HG03575 (cell line): ENCODE results near the gene NANOS3.
"Not testable (repeated sequence)": the region's sequence is repeated elsewhere in the genome, so short reads cannot be mapped to it uniquely, and the experiment has no call there.

Source experiments
- ATAC-seq: cut with Tn5 transposase; IDR thresholded peaks from one replicate; pipeline ENCODE4 v1.9.1; 2021; ENCODE audit not compliant: unreplicated experiment, insufficient number of reproducible peaks, low FRiP score; ENCODE audit errors: extremely low read depth

The NANOS3 gene

GRCh38 chr19:13842291-13843103 is 34.4 kb upstream of the NANOS3 start:
- no peak for ATAC-seq

GRCh38 chr19:13843104-13843921 is 33.6 kb upstream of the NANOS3 start:
- no peak for ATAC-seq

- no peak for ATAC-seq
These were observed 32.8 kb upstream of the NANOS3 start for GRCh38 chr19:13844130-13844631.

- no peak for ATAC-seq
These were observed 30.2 kb upstream of the NANOS3 start for GRCh38 chr19:13846557-13847406.

DNA sequence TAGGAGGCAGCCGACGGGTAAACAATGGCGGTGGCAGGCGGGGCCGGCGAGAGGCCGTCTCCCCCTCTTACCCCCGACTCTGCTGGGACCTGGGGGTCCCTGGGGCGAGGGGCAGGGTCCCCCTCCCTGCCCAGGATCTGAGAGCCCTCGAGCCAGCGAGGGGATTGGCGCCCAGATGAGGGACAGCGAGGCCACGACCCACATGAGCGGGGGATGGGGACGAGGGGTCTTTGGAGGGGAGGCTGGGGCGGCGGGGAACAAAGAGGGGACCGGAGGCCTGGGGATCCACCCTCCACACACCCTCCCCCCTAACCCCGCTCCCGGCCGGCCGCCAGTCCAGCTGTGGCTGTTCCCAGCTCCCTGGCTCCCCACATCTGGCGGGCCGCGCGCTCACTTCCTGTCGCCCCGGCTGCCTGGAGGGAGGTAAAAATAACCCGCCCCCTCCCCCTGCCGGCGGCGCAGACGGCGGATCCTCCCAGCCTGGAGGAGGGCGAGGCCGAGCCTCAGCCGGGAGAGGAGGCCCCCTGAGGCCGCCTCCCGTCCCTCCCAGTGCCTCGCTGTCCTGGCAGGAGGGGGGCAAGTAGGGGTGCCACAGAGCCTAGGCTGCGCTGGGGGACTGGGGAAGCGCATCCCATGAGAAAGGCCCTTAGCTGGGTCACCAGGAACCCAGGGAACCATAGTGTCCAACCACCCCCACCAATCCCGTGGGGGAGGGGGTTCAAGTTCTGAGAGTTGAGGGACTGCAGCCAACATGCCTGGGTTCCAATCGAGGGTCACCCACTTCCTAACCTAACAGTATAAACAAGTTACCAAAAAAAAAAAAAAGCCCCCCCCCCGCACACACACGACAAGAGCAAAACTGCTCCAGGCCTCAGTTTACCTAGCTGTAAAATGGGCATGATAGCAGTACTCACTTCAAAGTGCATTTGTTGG is 29.3 kb upstream of the NANOS3 start:
- no peak for ATAC-seq

GRCh38 chr19:13848340-13848677 is 28.6 kb upstream of the NANOS3 start:
- ATAC-seq = no peak

GRCh38 chr19:13848798-13849676 is 27.9 kb upstream of the NANOS3 start:
- ATAC-seq = no peak

GRCh38 chr19:13849991-13850909 is 26.7 kb upstream of the NANOS3 start:
- ATAC-seq = no peak

GRCh38 chr19:13850910-13851733 is 25.8 kb upstream of the NANOS3 start:
- no peak for ATAC-seq

DNA sequence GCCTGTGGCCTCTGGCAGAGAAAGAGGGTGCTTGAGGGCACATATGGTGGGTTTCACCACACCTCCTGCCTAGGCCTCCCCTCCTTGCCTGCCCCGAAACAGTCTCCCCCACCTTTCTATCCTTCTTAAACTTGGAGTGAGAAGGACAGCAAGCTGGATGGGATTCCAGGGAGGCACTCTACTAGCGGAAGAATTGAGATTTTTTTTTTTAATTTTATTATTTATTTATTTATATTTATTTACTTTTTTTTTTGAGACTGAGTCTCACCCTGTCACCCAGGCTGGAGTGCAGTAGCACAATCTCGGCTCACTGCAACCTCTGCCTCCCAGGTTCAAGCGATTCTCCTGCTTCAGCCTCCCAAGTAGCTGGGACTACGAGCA is 25.2 kb upstream of the NANOS3 start:
- not testable (repeated sequence) for ATAC-seq

DNA sequence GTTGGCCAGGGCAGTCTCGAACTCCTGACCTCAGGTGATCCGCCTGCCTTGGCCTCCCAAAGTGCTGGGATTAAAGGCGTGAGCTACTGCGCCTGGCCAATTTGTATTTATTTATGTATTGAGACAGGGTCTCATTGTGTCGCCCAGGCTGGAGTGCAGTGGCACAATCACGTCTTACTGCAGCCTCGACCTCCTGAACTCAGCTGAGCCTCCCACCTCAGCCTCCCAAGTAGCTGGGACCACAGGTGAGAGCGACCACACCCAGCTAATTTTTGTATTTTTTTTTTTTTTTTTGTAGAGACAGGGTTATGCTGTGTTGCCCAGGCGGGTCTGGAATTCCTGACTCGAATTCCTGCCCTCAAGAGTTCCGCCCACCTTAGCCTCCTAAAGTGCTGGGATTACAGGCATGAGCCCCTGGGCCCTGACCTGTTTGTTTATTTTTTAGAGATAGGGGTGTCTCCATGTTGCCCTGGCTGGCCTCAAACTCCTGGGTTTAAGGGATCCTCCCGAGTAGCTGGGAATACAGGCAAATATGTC is 24.7 kb upstream of the NANOS3 start:
- not testable (repeated sequence) for ATAC-seq

DNA sequence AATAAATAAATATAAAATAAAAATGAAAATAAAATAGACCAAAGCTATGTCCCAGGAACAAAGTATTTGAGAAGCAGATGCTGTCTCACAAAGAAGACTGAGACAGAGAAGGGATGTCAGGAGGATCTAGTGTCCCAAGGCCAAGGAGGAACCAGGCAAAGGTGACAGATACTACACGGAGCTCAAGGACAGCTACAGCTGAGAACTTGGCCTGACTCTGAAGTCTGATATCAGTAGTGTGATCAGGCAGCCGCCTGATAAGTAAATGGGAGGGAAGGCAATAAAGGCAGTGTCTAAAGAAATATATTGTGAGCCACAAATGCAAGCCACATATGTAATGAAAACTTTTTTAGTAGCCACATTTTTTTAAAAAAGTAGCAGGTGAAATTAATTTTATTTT is 20.4 kb upstream of the NANOS3 start:
- ATAC-seq = no peak

- no peak for ATAC-seq
These were observed 17.5 kb upstream of the NANOS3 start for GRCh38 chr19:13859361-13859880.

GRCh38 chr19:13860679-13861391 is 16.1 kb upstream of the NANOS3 start:
- ATAC-seq = no peak

DNA sequence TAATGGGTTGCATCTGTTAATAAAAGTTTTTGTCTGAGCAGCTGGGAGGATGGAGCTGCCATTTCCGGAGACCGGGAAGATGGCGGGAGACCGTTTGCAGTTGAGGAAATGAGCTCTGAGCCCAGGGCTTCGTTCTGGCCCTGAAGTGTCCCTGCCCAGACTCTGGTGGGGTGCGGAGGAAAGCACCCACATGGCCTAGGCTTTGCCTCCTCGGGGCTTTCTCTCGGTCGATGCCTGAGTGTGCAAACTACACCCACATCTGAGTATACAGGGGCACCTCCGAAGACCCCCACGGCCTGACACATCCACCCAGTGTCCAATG is 15.6 kb upstream of the NANOS3 start:
- no peak for ATAC-seq
